D721Med (cell line): Measurements from ENCODE around the gene IGFBP7.

Experiments used
- DNase-seq: peaks from one replicate; pipeline ENCODE4 v3.0.0; 2011; ENCODE audit warnings: low spot score; ENCODE audit not compliant: insufficient read length
- FAIRE-seq: peaks from 2 replicates; lab custom pipeline; 2011; peaks lifted over from hg19 to GRCh38; lab: Jason Lieb, UNC
- CTCF ChIP-seq: IDR thresholded peaks from 2 replicates; pipeline ENCODE4 v1.5.1; 2012; ENCODE audit warnings: mild to moderate bottlenecking, control low read depth; ENCODE audit not compliant: insufficient read depth; ENCODE audit errors: missing control alignments

IGFBP7 gene

GRCh38 chr4:57023104-57023503 is 87.1 kb downstream of the IGFBP7 start:
- DNase-seq (no peak), FAIRE-seq (no peak)
- TF ChIP-seq CTCF = no peak

DNA sequence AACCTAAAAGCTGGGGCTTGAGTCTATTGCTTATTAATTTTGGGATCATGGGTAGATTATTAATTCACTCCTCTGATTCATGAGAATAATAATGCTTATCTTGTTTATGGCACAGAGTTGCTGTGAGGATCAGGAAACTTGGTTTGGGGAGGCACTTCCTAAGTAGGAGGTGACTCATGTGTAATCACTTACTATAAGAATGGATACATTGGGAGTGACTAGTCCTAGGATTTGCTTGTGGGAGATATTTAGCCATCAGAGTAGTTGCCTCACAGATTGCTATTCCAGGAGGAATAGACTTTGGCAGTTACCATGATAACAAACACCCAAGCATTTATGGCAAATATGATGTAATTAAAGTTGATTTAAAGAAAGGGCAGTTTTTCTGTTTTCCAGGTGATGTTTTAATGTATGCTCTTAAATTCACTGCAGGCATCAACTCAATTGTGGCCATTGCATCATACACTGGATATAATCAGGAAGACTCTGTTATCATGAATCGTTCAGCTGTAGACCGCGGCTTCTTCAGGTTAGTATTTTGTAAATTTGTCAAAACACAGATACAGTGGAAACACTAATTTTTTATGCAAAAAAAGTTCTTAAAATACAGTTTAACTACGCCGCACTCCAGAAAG is 89.6 kb downstream of the IGFBP7 start:
- no peak for TF ChIP-seq CTCF
- FAIRE-seq (no peak), DNase-seq (no peak)

DNA sequence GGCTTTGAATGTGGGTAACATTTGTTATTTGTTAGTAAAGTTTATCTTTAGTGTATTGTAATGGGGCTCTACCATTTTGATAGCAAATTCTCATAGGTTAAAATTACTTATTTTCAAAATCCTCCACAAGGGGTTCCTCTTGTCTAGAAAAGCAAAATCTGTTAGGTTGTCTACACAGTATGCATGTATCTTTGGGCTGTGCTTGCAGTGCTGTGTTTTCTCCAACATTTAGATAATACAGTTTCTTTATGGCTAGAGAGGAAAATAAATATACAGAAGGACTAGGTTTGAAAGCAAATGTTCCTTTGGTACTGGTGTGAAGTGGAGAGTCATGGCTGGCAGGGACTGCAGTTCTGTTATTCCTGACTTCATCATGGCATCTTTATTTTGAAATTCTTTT is 91.2 kb downstream of the IGFBP7 start:
- FAIRE-seq = no peak
- no peak for TF ChIP-seq CTCF
- DNase-seq = no peak

DNA sequence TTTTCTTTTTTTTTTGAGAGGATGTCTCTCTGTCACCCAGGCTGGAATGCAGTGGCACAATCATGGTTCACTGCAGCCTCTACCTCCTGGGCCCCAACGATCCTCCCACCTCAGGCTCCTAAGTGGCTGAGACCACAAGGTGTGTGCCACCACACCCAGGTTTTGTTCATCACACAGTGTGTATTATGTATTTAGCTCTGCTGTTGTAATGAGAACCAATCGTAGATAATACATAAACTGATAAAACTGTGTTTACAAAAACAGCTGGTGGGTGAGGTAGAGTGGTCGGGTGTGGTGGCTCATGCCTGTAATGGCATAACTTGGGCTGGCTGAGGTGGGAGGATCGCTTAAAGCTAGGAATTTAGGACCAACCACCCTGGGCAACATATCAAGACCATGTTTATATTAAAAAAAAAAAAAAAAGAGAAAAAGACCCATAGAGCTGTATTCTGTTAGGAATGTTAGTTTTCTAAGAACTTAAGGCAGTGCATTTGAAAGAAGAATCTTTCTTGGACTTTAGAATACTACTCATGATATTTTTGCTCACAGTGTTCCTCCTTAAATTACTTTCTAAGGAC is 96.6 kb downstream of the IGFBP7 start:
- no peak for TF ChIP-seq CTCF
- FAIRE-seq (no peak), DNase-seq (no peak)

GRCh38 chr4:56999751-57000150 is 110.4 kb downstream of the IGFBP7 start:
- DNase-seq (no peak), FAIRE-seq (no peak)
- no peak for TF ChIP-seq CTCF

DNA sequence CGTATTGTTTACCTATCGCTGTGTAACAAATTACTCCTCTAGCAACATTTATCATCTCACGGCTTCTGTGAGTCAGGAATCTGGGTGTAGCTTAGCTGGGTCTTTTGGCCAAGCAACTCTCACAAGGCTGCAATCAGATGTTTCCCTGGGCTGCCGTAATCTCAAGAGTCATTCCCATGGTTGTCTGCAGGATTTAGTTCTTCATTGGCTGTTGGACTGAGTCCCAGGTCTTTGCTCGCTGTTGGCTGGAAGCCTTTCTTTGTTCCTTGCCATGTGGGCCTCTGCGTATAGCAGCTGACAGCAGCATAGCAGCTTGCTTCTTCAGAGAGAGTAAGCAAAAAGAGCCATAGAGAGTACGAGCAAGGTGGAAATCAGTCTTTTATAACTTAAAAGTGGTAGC is 114.7 kb downstream of the IGFBP7 start:
- FAIRE-seq = no peak
- no peak for TF ChIP-seq CTCF
- DNase-seq = no peak
